Measurements from ENCODE around the gene ZFP90.
A peak's percentile ranks its signal among the peaks of the same experiment; 100 is the strongest.

ZFP90 gene

DNA sequence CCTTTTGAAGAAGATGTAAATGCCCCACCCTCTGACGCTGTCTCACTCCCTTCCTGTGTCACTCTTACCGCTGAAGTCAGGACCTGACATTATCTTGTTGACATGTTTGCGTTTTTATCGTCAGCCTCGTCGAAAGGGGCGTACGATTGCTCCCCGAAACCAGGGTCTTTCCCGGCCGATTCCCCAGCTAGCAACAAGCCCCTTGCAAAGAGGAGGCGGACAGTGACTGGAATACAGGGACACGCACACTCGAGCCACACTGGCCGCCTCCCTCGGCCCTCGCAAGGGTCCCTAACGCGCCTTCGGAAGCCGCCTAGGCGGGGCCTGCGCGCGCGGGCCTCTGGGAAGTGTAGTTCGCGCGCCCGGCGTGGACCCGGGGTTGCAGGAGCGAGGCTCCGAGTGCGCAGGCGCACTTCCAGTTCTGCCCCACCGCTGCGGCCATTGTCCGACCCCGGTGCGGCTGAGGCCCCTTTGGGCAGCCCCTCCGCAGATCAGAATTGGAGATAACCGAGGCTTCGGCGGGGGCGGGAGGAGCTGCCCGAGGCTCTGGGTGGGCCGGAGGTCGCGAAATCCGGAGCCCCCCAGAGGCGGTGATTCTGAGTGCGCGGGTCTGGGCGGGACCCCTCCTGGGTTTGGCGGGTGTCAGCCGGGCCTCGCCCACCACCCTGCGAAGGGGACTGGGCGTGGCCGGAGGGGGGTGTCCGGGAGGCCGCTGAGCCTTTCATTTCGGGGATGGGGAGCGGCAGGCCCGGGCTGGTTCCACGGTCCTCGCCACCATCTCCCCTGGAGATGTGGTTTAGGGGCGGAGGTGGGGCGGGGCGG is at the start of gene ZFP90:
Gene ZFP90 (plus strand): TSS at position 412 of the 822 bp plus-strand sequence. CDS start 502 bp downstream, outside the sequence.
- no peaks in the 10 kb centered on the region for H3K36me3 ChIP-seq (ENCODE audit: insufficient read depth)
- no peak within 1 kb of the TSS for H3K4me3 ChIP-seq (IDR thresholded peaks at IDR 0.05; ENCODE audit: insufficient read depth, low read depth, low read length)
- no peaks in the 10 kb centered on the region for H3K27me3 ChIP-seq (ENCODE audit: insufficient read depth, low read depth)
- H3K4me1 ChIP-seq (ENCODE audit: low read depth, poor library complexity, severe bottlenecking), result peaks cover 3% of the 10 kb centered on the region
- H2AFZ ChIP-seq (ENCODE audit: low read depth), result peak within 1 kb of the TSS; percentile 94
- H4K20me1 ChIP-seq (ENCODE audit: insufficient read depth), result no peaks in the 10 kb centered on the region
- no peaks in the 10 kb centered on the region for H3K79me2 ChIP-seq (ENCODE audit: insufficient read depth, low read depth)
- TF ChIP-seq CTCF (conservative IDR thresholded peaks at IDR 0.05; ENCODE audit: low read depth, low read length), result no peak
- peak within 1 kb of the TSS; percentile 68 for H3K4me2 ChIP-seq
- H3K27ac ChIP-seq, result no peak within 1 kb of the TSS
- H3K9ac ChIP-seq, result peak within 1 kb of the TSS; percentile 66; the same call in 1 of the 2 replicates

- no peaks in the 10 kb centered on the region for H3K79me2 ChIP-seq (ENCODE audit: insufficient read depth, low read depth)
- no peak overlapping the region for H3K4me2 ChIP-seq
- H3K4me3 ChIP-seq (IDR thresholded peaks at IDR 0.05; ENCODE audit: insufficient read depth, low read depth, low read length), result no peak overlapping the region
- no peaks in the 10 kb centered on the region for H4K20me1 ChIP-seq (ENCODE audit: insufficient read depth)
- no peak for TF ChIP-seq CTCF (conservative IDR thresholded peaks at IDR 0.05; ENCODE audit: low read depth, low read length)
- H3K27ac ChIP-seq, result no peak overlapping the region
- H3K36me3 ChIP-seq (ENCODE audit: insufficient read depth), result no peaks in the 10 kb centered on the region
- no peak overlapping the region for H3K9ac ChIP-seq
- no peak overlapping the region for H2AFZ ChIP-seq (ENCODE audit: low read depth)
- no peaks in the 10 kb centered on the region for H3K27me3 ChIP-seq (ENCODE audit: insufficient read depth, low read depth)
- peaks cover 2% of the 10 kb centered on the region for H3K4me1 ChIP-seq (ENCODE audit: low read depth, poor library complexity, severe bottlenecking)
Observed at GRCh38 chr16:68490358-68490757, 48.7 kb upstream of the ZFP90 start.

GRCh38 chr16:68490829-68491575 is 48.1 kb upstream of the ZFP90 start:
- H4K20me1 ChIP-seq (ENCODE audit: insufficient read depth), result no peaks in the 10 kb centered on the region
- no peak overlapping the region for H3K4me3 ChIP-seq (IDR thresholded peaks at IDR 0.05; ENCODE audit: insufficient read depth, low read depth, low read length)
- peaks cover 2% of the 10 kb centered on the region for H3K4me1 ChIP-seq (ENCODE audit: low read depth, poor library complexity, severe bottlenecking)
- H3K27ac ChIP-seq, result no peak overlapping the region
- no peak overlapping the region for H3K4me2 ChIP-seq
- TF ChIP-seq CTCF (conservative IDR thresholded peaks at IDR 0.05; ENCODE audit: low read depth, low read length), result no peak
- H3K79me2 ChIP-seq (ENCODE audit: insufficient read depth, low read depth), result no peaks in the 10 kb centered on the region
- no peaks in the 10 kb centered on the region for H3K27me3 ChIP-seq (ENCODE audit: insufficient read depth, low read depth)
- H3K9ac ChIP-seq, result no peak overlapping the region
- H3K36me3 ChIP-seq (ENCODE audit: insufficient read depth), result no peaks in the 10 kb centered on the region
- no peak overlapping the region for H2AFZ ChIP-seq (ENCODE audit: low read depth)

DNA sequence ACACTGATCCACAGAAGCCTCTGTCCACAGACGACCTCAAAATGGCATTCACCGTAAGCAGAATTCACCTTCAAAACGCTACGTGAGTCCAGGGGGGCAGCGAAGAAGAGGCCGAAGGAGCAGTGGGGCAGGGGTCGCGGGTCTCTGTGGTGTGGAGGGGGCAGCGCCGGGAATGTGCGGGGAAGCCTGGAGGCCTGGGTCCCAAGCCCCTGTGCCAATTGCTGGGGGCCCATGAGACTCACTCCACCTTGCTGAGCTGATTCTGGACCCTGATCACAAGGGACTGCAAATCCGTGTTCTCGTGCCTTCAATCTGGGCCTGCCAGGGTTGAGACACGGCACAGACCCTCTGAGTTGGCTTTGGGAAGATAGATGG is 47.5 kb upstream of the ZFP90 start:
- Histone ChIP-seq H3K9ac (no peak overlapping the region), H3K27ac (no peak overlapping the region), H3K79me2 (ENCODE audit: insufficient read depth, low read depth) (no peaks in the 10 kb centered on the region), H3K4me3 (IDR thresholded peaks at IDR 0.05; ENCODE audit: insufficient read depth, low read depth, low read length) (no peak overlapping the region), H3K36me3 (ENCODE audit: insufficient read depth) (no peaks in the 10 kb centered on the region), H3K4me2 (no peak overlapping the region), H3K4me1 (ENCODE audit: low read depth, poor library complexity, severe bottlenecking) (peaks cover 2% of the 10 kb centered on the region), H2AFZ (ENCODE audit: low read depth) (no peak overlapping the region), H3K27me3 (ENCODE audit: insufficient read depth, low read depth) (no peaks in the 10 kb centered on the region), H4K20me1 (ENCODE audit: insufficient read depth) (no peaks in the 10 kb centered on the region)
- TF ChIP-seq CTCF (conservative IDR thresholded peaks at IDR 0.05; ENCODE audit: low read depth, low read length), result no peak

All from KMS-11 (cell line).